Loucy (cell line): ENCODE results near the gene FTO.

Experiments
- EZH2phosphoT487 ChIP-seq: fragments of 200-600 bp; IDR thresholded peaks from 2 replicates; pipeline ENCODE4 v1.6.1; 2018; ENCODE audit warnings: antibody characterized with exemption, mild to moderate bottlenecking, moderate library complexity, borderline replicate concordance
- TF ChIP-seq, protein P1 (sequence below): fragments of 200-600 bp; sonication (generic); conservative IDR thresholded peaks from 2 replicates; pipeline ENCODE4 v1.5.1; 2014; ENCODE audit warnings: mild to moderate bottlenecking, antibody characterized with exemption, low read length

DNA sequence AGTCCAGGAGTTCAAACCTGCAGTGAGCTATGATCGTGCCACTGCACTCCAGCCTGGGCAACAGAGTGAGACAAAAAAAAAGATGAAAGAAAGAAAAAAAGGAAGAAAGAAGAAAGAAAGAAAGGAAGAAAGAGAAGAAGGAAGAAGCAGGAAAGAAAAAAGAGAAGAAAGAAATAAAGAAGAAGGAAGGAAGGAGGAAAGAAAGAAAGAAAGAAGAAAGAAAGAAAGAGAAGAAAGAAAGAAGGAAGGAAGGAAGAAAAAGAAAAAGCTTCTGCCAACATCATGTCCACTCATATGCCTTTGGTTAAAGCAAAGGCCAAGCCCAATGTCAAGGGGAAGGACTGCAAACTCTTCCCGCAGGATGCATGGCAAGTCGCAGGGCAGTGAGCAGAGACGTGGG, 439.5 kb downstream of the FTO start:
- TF ChIP-seq, protein P1, sequence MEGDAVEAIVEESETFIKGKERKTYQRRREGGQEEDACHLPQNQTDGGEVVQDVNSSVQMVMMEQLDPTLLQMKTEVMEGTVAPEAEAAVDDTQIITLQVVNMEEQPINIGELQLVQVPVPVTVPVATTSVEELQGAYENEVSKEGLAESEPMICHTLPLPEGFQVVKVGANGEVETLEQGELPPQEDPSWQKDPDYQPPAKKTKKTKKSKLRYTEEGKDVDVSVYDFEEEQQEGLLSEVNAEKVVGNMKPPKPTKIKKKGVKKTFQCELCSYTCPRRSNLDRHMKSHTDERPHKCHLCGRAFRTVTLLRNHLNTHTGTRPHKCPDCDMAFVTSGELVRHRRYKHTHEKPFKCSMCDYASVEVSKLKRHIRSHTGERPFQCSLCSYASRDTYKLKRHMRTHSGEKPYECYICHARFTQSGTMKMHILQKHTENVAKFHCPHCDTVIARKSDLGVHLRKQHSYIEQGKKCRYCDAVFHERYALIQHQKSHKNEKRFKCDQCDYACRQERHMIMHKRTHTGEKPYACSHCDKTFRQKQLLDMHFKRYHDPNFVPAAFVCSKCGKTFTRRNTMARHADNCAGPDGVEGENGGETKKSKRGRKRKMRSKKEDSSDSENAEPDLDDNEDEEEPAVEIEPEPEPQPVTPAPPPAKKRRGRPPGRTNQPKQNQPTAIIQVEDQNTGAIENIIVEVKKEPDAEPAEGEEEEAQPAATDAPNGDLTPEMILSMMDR: no peak
- no peak for TF ChIP-seq EZH2phosphoT487
